Measurements from ENCODE around the gene EFNA5.

The EFNA5 gene

GRCh38 chr5:107419498-107419897 is 251.2 kb downstream of the EFNA5 start:
- TF ChIP-seq CTCF (IDR thresholded peaks at IDR 0.05; ENCODE audit: borderline replicate concordance, insufficient read depth, low read depth, low read length) = no peak
- no peak overlapping the region for H3K4me3 ChIP-seq (ENCODE audit: low read depth, low read length)

- H3K4me3 ChIP-seq (ENCODE audit: low read depth, low read length) = no peak overlapping the region
- no peak for TF ChIP-seq CTCF (IDR thresholded peaks at IDR 0.05; ENCODE audit: borderline replicate concordance, insufficient read depth, low read depth, low read length)
Observed at GRCh38 chr5:107418902-107419301, 251.8 kb downstream of the EFNA5 start.

- H3K4me3 ChIP-seq (ENCODE audit: low read depth, low read length) = no peak overlapping the region
- TF ChIP-seq CTCF (IDR thresholded peaks at IDR 0.05; ENCODE audit: borderline replicate concordance, insufficient read depth, low read depth, low read length) = no peak
Observed at GRCh38 chr5:107418071-107418470, 252.7 kb downstream of the EFNA5 start.

GRCh38 chr5:107415762-107416161 is 255.0 kb downstream of the EFNA5 start:
- no peak for TF ChIP-seq CTCF (IDR thresholded peaks at IDR 0.05; ENCODE audit: borderline replicate concordance, insufficient read depth, low read depth, low read length)
- no peak overlapping the region for H3K4me3 ChIP-seq (ENCODE audit: low read depth, low read length)

- H3K4me3 ChIP-seq (ENCODE audit: low read depth, low read length) = no peak overlapping the region
- no peak for TF ChIP-seq CTCF (IDR thresholded peaks at IDR 0.05; ENCODE audit: borderline replicate concordance, insufficient read depth, low read depth, low read length)
Observed at GRCh38 chr5:107414802-107415201, 255.9 kb downstream of the EFNA5 start.

GRCh38 chr5:107413754-107414153 is 257.0 kb downstream of the EFNA5 start:
- TF ChIP-seq CTCF (IDR thresholded peaks at IDR 0.05; ENCODE audit: borderline replicate concordance, insufficient read depth, low read depth, low read length) = no peak

GRCh38 chr5:107408564-107408963 is 262.2 kb downstream of the EFNA5 start:
- TF ChIP-seq CTCF (IDR thresholded peaks at IDR 0.05; ENCODE audit: borderline replicate concordance, insufficient read depth, low read depth, low read length) = no peak
- H3K4me3 ChIP-seq (ENCODE audit: low read depth, low read length) = no peak overlapping the region

More at GRCh38 chr5:107413754-107414153, 257.0 kb downstream of the EFNA5 start:
- no peak overlapping the region for H3K4me3 ChIP-seq (ENCODE audit: low read depth, low read length)
